OCI-LY3 (cell line): Measurements from ENCODE around the gene TRPM5.

Source experiments
- EZH2phosphoT487 ChIP-seq: fragments of 200-600 bp; shearing (Covaris generic); IDR thresholded peaks from 2 replicates; pipeline ENCODE4 v1.6.1; 2018; ENCODE audit warnings: antibody characterized with exemption, mixed run types, low read depth
- TF ChIP-seq, protein P1 (sequence below): fragments of 200-600, 300-600 bp; sonication (generic); IDR thresholded peaks from 2 replicates; pipeline ENCODE4 v1.5.1; 2014; ENCODE audit warnings: antibody characterized with exemption, low read length, low read depth

DNA sequence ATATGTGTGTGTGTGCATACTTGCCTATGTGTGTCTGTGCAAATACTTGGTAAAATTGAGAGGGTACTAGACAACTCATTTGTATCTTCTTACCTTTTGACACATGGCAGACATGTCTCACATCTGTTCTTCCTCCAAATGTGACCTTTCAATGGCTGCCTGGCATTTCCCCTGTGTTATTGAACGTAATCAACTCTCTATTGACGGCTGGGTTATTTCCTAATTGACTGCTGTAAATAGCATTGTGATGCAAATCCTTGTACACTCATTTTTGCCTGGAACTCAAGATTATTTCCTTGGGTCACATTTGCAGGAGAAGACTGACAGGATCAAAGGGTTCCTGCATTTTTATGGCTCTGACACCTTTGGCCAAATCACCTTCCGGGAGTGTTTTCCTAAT, 37.9 kb upstream of the TRPM5 start:
- TF ChIP-seq, protein P1, sequence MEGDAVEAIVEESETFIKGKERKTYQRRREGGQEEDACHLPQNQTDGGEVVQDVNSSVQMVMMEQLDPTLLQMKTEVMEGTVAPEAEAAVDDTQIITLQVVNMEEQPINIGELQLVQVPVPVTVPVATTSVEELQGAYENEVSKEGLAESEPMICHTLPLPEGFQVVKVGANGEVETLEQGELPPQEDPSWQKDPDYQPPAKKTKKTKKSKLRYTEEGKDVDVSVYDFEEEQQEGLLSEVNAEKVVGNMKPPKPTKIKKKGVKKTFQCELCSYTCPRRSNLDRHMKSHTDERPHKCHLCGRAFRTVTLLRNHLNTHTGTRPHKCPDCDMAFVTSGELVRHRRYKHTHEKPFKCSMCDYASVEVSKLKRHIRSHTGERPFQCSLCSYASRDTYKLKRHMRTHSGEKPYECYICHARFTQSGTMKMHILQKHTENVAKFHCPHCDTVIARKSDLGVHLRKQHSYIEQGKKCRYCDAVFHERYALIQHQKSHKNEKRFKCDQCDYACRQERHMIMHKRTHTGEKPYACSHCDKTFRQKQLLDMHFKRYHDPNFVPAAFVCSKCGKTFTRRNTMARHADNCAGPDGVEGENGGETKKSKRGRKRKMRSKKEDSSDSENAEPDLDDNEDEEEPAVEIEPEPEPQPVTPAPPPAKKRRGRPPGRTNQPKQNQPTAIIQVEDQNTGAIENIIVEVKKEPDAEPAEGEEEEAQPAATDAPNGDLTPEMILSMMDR, result no peak
- TF ChIP-seq EZH2phosphoT487, result no peak
